H9 (cell line): Measurements from ENCODE around the gene PPP1CA. TPM values are rescaled to one million over a fixed set of nuclear protein-coding genes. Genes with fewer than 3 reads are reported as not detected.

Experiments
- DNase-seq: peaks from one replicate; pipeline ENCODE4 v3.0.0-alpha.2; 2017
- H2AFZ ChIP-seq: one replicate; pipeline ENCODE4 v1.6.1; 2013; ENCODE audit warnings: mild to moderate bottlenecking, low read length, control low read depth, moderate library complexity
- H2AK5ac ChIP-seq: 2 replicates; pipeline ENCODE4 v1.6.1; 2013; ENCODE audit warnings: low read length, control low read depth, mixed read lengths; ENCODE audit not compliant: insufficient read length
- H2BK120ac ChIP-seq: one replicate; pipeline ENCODE4 v1.6.1; 2013; ENCODE audit warnings: low read depth, mild to moderate bottlenecking, low read length, control low read depth, inconsistent platforms; ENCODE audit not compliant: poor library complexity, severe bottlenecking
- H2BK12ac ChIP-seq: 2 replicates; pipeline ENCODE4 v1.6.1; 2013; ENCODE audit warnings: low read length, control low read depth, mixed read lengths, low read depth; ENCODE audit not compliant: insufficient read length
- H2BK15ac ChIP-seq: 2 replicates; pipeline ENCODE4 v1.6.1; 2013; ENCODE audit warnings: low read depth, low read length, control low read depth
- H2BK20ac ChIP-seq: one replicate; pipeline ENCODE4 v1.6.1; 2013; ENCODE audit warnings: low read depth, mild to moderate bottlenecking, low read length, control low read depth, inconsistent platforms; ENCODE audit not compliant: poor library complexity, severe bottlenecking
- H2BK5ac ChIP-seq: 2 replicates; pipeline ENCODE4 v1.6.1; 2013; ENCODE audit warnings: low read length, control low read depth, mixed read lengths; ENCODE audit not compliant: insufficient read length
- H3K14ac ChIP-seq: 2 replicates; pipeline ENCODE4 v1.6.1; 2013; ENCODE audit warnings: low read length, control low read depth; ENCODE audit not compliant: insufficient read depth
- H3K18ac ChIP-seq: 2 replicates; pipeline ENCODE4 v1.6.1; 2013; ENCODE audit warnings: low read depth, mild to moderate bottlenecking, mixed read lengths, low read length, control low read depth; ENCODE audit not compliant: insufficient read length
- H3K23ac ChIP-seq: 2 replicates; pipeline ENCODE4 v1.6.1; 2013; ENCODE audit warnings: low read length, control low read depth, mixed read lengths, low read depth; ENCODE audit not compliant: insufficient read length
- H3K23me2 ChIP-seq: 2 replicates; pipeline ENCODE4 v1.6.1; 2013; ENCODE audit warnings: low read depth, mild to moderate bottlenecking, mixed read lengths, low read length, control low read depth; ENCODE audit not compliant: insufficient read length, poor library complexity, severe bottlenecking
- H3K27ac ChIP-seq: 2 replicates; pipeline ENCODE4 v1.5.1; 2013; ENCODE audit warnings: low read length, control low read depth, mixed read lengths, low read depth; ENCODE audit not compliant: insufficient read length
- H3K27me3 ChIP-seq: 2 replicates; pipeline ENCODE4 v1.6.1; 2013; ENCODE audit warnings: low read length, control low read depth, inconsistent platforms; ENCODE audit not compliant: insufficient read depth
- H3K4ac ChIP-seq: 2 replicates; pipeline ENCODE4 v1.6.1; 2013; ENCODE audit warnings: low read depth, mild to moderate bottlenecking, control low read depth, inconsistent platforms, low read length, moderate library complexity
- H3K4me1 ChIP-seq: 2 replicates; pipeline ENCODE4 v1.6.1; 2013; ENCODE audit warnings: low read length, control low read depth, inconsistent platforms; ENCODE audit not compliant: insufficient read depth
- H3K4me2 ChIP-seq: 2 replicates; pipeline ENCODE4 v1.6.1; 2013; ENCODE audit warnings: low read length, control low read depth, mixed read lengths; ENCODE audit not compliant: insufficient read length, insufficient read depth
- H3K56ac ChIP-seq: 2 replicates; pipeline ENCODE4 v1.6.1; 2013; ENCODE audit warnings: low read depth, mild to moderate bottlenecking, mixed read lengths, low read length, control low read depth; ENCODE audit not compliant: insufficient read length
- H3K79me1 ChIP-seq: 2 replicates; pipeline ENCODE4 v1.6.1; 2013; ENCODE audit warnings: low read depth, mild to moderate bottlenecking, moderate library complexity, low read length, control low read depth, inconsistent platforms; ENCODE audit not compliant: insufficient read depth, poor library complexity, severe bottlenecking
- H3K79me2 ChIP-seq: 2 replicates; pipeline ENCODE4 v1.6.1; 2013; ENCODE audit warnings: low read length, control low read depth, inconsistent platforms; ENCODE audit not compliant: insufficient read depth
- H3K9ac ChIP-seq: 2 replicates; pipeline ENCODE4 v1.6.1; 2013; ENCODE audit warnings: low read length, control low read depth, mixed read lengths; ENCODE audit not compliant: insufficient read length; ENCODE audit errors: extremely low read depth
- H3K9me3 ChIP-seq: one replicate; pipeline ENCODE4 v1.6.1; 2013; ENCODE audit warnings: low read depth, low read length, inconsistent platforms; ENCODE audit not compliant: control insufficient read depth
- H3T11ph ChIP-seq: one replicate; pipeline ENCODE4 v1.6.1; 2013; ENCODE audit warnings: mild to moderate bottlenecking, low read length, control low read depth, inconsistent platforms
- H4K20me1 ChIP-seq: one replicate; pipeline ENCODE4 v1.6.1; 2013; ENCODE audit not compliant: control insufficient read depth, insufficient read length, insufficient read depth
- H4K5ac ChIP-seq: 2 replicates; pipeline ENCODE4 v1.6.1; 2013; ENCODE audit warnings: low read depth, mild to moderate bottlenecking, mixed read lengths, low read length, control low read depth; ENCODE audit not compliant: insufficient read length
- H4K8ac ChIP-seq: replicated peaks from 2 replicates; pipeline ENCODE4 v1.6.1; 2013; ENCODE audit warnings: low read length, control low read depth, mixed read lengths, low read depth; ENCODE audit not compliant: insufficient read length
- H4K91ac ChIP-seq: 2 replicates; pipeline ENCODE4 v1.6.1; 2013; ENCODE audit warnings: low read depth, mild to moderate bottlenecking, moderate library complexity, mixed read lengths, low read length, control low read depth; ENCODE audit not compliant: insufficient read length
- H3K27ac Mint-ChIP-seq, 3 experiments: 2 replicates in 2 of 3; 3 replicates in 1 of 3; pipeline ENCODE4 v1.8.0; 2020 to 2021; ENCODE audit warnings: mixed read lengths in 3 of 3, mild to moderate bottlenecking in 1 of 3, moderate library complexity in 1 of 3
- H3K27me3 Mint-ChIP-seq: 2 replicates; pipeline ENCODE4 v1.8.0; 2021; ENCODE audit warnings: low read depth, mild to moderate bottlenecking, moderate library complexity, mixed read lengths
- H3K36me3 Mint-ChIP-seq, 3 experiments: 2 replicates in 2 of 3; 3 replicates in 1 of 3; pipeline ENCODE4 v1.8.0; 2020 to 2021; ENCODE audit warnings: low read depth in 3 of 3, mixed read lengths in 3 of 3; ENCODE audit not compliant: insufficient read depth in 1 of 3
- H3K4me1 Mint-ChIP-seq, 2 experiments: 2 replicates each; pipeline ENCODE4 v1.8.0; 2020; ENCODE audit warnings: mixed read lengths in 2 of 2
- H3K4me3 Mint-ChIP-seq, 2 experiments: 2 replicates in 1 of 2; 3 replicates in 1 of 2; pipeline ENCODE4 v1.8.0; 2020 to 2021; ENCODE audit warnings: mild to moderate bottlenecking in 2 of 2, mixed read lengths in 2 of 2, moderate library complexity in 1 of 2
- H3K9me3 Mint-ChIP-seq, 2 experiments: 2 replicates in 1 of 2; 3 replicates in 1 of 2; pipeline ENCODE4 v1.8.0; 2020; ENCODE audit warnings: mild to moderate bottlenecking in 2 of 2, mixed read lengths in 2 of 2, moderate library complexity in 1 of 2
- WGBS: extraction: QIAGEN DNeasy Blood & Tissue Kit; methylation state at CpG from one replicate; pipeline ENCODE4 v1.1.7; 2013; ENCODE audit warnings: missing lambda C conversion rate, low lambda C conversion rate, mixed read lengths; ENCODE audit not compliant: insufficient read length; ENCODE audit errors: extremely low coverage; 5-methylcytosine and 5-hydroxymethylcytosine counted together
- total RNA-seq: library from RNA; stranded (reverse); gene quantifications from 2 replicates; pipeline ENCODE4 v1.2.1, GENCODE V29; 2021
- TF ChIP-seq, protein P1 (sequence below): fragments of 200-600 bp; sonication (generic); conservative IDR thresholded peaks from 3 replicates; pipeline ENCODE4 v1.8.0; 2021; ENCODE audit warnings: antibody characterized with exemption, mild to moderate bottlenecking

PPP1CA gene
- total RNA-seq, 1 experiment from 2014 or later, result 205 TPM

DNA sequence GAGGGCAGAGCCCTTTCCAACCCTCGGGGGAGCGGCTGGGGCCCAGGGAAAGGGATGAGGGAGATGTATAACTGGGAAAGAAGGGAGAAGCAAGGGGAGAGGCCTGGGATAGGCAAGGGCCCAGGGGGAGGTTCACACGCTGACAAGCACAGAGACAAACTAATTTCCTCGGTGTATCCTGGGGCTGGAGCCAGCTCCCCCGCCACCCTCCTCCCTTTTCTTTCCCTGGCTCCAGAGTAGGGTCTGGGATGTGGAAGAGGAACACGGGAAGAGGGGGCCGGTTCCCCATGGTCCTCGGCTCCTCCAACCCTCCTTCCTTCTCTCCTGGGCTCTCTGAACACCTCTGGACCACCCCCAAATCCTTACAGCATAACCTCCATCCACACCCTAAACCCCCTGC, 35.1 kb downstream of the PPP1CA start:
- Histone ChIP-seq H3K23ac (no peak overlapping the region), H2AK5ac (no peak overlapping the region), H2BK20ac (no peak overlapping the region), H2BK120ac (no peak overlapping the region), H3K79me1 (no peaks in the 10 kb centered on the region), H4K5ac (no peak overlapping the region), H3K23me2 (peaks cover 3% of the 10 kb centered on the region), H3K79me2 (no peaks in the 10 kb centered on the region), H3K4ac (no peak overlapping the region), H2BK5ac (no peak overlapping the region), H3K9ac (no peak overlapping the region), H3K27ac (no peak overlapping the region), H4K20me1 (peaks cover 3% of the 10 kb centered on the region), H3K56ac (no peak overlapping the region), H3T11ph (no peak overlapping the region), H3K9me3 (no peaks in the 10 kb centered on the region), H4K91ac (no peak overlapping the region), H4K8ac (no peak overlapping the region), H2AFZ (no peak overlapping the region), H3K14ac (no peak overlapping the region; the same call in 1 of the 2 replicates), H3K27me3 (no peaks in the 10 kb centered on the region; the same call in 1 of the 2 replicates), H3K4me1 (peaks cover 7% of the 10 kb centered on the region; the same call in 1 of the 2 replicates), H2BK15ac (no peak overlapping the region), H3K18ac (no peak overlapping the region), H3K4me2 (no peak overlapping the region), H2BK12ac (no peak overlapping the region)
- Mint-ChIP-seq H3K4me3 (no peak overlapping the region), H3K9me3 (no peaks in the 10 kb centered on the region), H3K27ac (no peak overlapping the region), H3K36me3 (no peaks in the 10 kb centered on the region; a peak in 1 of 7 replicates), H3K27me3 (peaks cover 74% of the 10 kb centered on the region), H3K4me1 (peaks cover 29 to 31% of the 10 kb centered on the region in 2 experiments)
- WGBS, result no CpG with 5 or more reads among the region's 8 CpGs
- DNase-seq, result no peak
- TF ChIP-seq, protein P1, sequence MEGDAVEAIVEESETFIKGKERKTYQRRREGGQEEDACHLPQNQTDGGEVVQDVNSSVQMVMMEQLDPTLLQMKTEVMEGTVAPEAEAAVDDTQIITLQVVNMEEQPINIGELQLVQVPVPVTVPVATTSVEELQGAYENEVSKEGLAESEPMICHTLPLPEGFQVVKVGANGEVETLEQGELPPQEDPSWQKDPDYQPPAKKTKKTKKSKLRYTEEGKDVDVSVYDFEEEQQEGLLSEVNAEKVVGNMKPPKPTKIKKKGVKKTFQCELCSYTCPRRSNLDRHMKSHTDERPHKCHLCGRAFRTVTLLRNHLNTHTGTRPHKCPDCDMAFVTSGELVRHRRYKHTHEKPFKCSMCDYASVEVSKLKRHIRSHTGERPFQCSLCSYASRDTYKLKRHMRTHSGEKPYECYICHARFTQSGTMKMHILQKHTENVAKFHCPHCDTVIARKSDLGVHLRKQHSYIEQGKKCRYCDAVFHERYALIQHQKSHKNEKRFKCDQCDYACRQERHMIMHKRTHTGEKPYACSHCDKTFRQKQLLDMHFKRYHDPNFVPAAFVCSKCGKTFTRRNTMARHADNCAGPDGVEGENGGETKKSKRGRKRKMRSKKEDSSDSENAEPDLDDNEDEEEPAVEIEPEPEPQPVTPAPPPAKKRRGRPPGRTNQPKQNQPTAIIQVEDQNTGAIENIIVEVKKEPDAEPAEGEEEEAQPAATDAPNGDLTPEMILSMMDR, result no peak
